ENCODE measurements around the gene RAB13. TPM values are rescaled to one million over a fixed set of nuclear protein-coding genes. Genes with fewer than 3 reads are reported as not detected.

The RAB13 gene
- total RNA-seq, 2 experiments from 2014 or later: 0.28 to 0.30 TPM

GRCh38 chr1:153963030-153963849, 22.9 kb downstream of the RAB13 start, which contains the start of gene SLC39A1:
TSS of gene SLC39A1 (minus strand) at chr1:153963537. CDS start at chr1:153962715, 822 bp downstream.
- peak within 1 kb of the TSS; percentile 89 for H3K4me3 ChIP-seq (ENCODE audit: low read length)
- POLR2A ChIA-PET: interaction anchor here (0.9 to 3.7 kb wide), 11 partner anchors 8 to 418 kb away, joined by 3 to 52 read pairs (median 7); partner anchors contain the start of genes CHTOP, DENND4B, GATAD2B and JTB
- TF ChIP-seq CTCF (IDR thresholded peaks at IDR 0.05): no peak
- no peaks in the 10 kb centered on the region for H3K36me3 ChIP-seq (ENCODE audit: insufficient read depth, low read length)
- no peaks in the 10 kb centered on the region for H3K9me3 ChIP-seq (ENCODE audit: control insufficient read depth in 1 of 2, insufficient read depth in 1 of 2, low read length in 2 of 2)
- peak within 1 kb of the TSS; percentile 85 to 93 for H3K27ac ChIP-seq (ENCODE audit: low read depth in 1 of 2, low read length in 2 of 2)
- Mint-ChIP-seq H3K36me3 (ENCODE audit: low read depth) (peaks cover 31% of the 10 kb centered on the region), H3K4me1 (ENCODE audit: low read depth) (peaks cover 67% of the 10 kb centered on the region), H3K27me3 (no peaks in the 10 kb centered on the region), H3K9me3 (no peaks in the 10 kb centered on the region), H3K4me3 (peak within 1 kb of the TSS; percentile 94), H3K27ac (peak within 1 kb of the TSS; percentile 92)
- DNase-seq: peak; percentile 83 to 98 (median 93)
- CTCF ChIA-PET: interaction anchor here (0.6 to 2.6 kb wide), 4 partner anchors 14 to 256 kb away, joined by 3 to 10 read pairs (median 6); partner anchors contain the start of genes DENND4B and JTB
- H3K4me1 ChIP-seq (ENCODE audit: insufficient read depth, low read length): peaks cover 64% of the 10 kb centered on the region
- H3K27me3 ChIP-seq (ENCODE audit: control insufficient read depth in 1 of 2, insufficient read depth in 2 of 2, low read length in 2 of 2): no peaks in the 10 kb centered on the region
- peak; percentile 47 for ATAC-seq (ENCODE audit: poor library complexity)
- intact Hi-C loops (cut with DNase I, micrococcal nuclease): loop anchor here in 1 of 2 experiments (1.0 kb wide), 1 partner anchor 27 kb away; the partner anchor contains the start of gene RPS27

- intact Hi-C loops (cut with DNase I, micrococcal nuclease): loop anchor here in 1 of 2 experiments (1.0 kb wide), 1 partner anchor 28 kb away; the partner anchor contains the start of gene RPS27
- peak overlapping the region; percentile 85 to 93 for H3K27ac ChIP-seq (ENCODE audit: low read depth in 1 of 2, low read length in 2 of 2)
- H3K4me1 ChIP-seq (ENCODE audit: insufficient read depth, low read length): peaks cover 61% of the 10 kb centered on the region
- Mint-ChIP-seq H3K4me1 (ENCODE audit: low read depth) (peaks cover 62% of the 10 kb centered on the region), H3K27me3 (no peaks in the 10 kb centered on the region), H3K36me3 (ENCODE audit: low read depth) (peaks cover 34% of the 10 kb centered on the region), H3K4me3 (peak overlapping the region; percentile 94), H3K9me3 (no peaks in the 10 kb centered on the region), H3K27ac (peak overlapping the region; percentile 92)
- POLR2A ChIA-PET: interaction anchor here (0.9 to 3.7 kb wide), 11 partner anchors 8 to 417 kb away, joined by 3 to 52 read pairs (median 7); partner anchors contain the start of genes CHTOP, DENND4B, GATAD2B and JTB
- H3K36me3 ChIP-seq (ENCODE audit: insufficient read depth, low read length): no peaks in the 10 kb centered on the region
- peak overlapping the region; percentile 89 for H3K4me3 ChIP-seq (ENCODE audit: low read length)
- CTCF ChIA-PET: interaction anchor here (1.8 to 2.6 kb wide), 2 partner anchors 15 to 17 kb away, joined by 10 read pairs; partner anchors contain the start of genes DENND4B and JTB
- H3K27me3 ChIP-seq (ENCODE audit: control insufficient read depth in 1 of 2, insufficient read depth in 2 of 2, low read length in 2 of 2): no peaks in the 10 kb centered on the region
- H3K9me3 ChIP-seq (ENCODE audit: control insufficient read depth in 1 of 2, insufficient read depth in 1 of 2, low read length in 2 of 2): no peaks in the 10 kb centered on the region
- DNase-seq (peak in 3 of 14 experiments; percentile 23 to 62 (median 58)), ATAC-seq (ENCODE audit: poor library complexity) (no peak)
- TF ChIP-seq CTCF (IDR thresholded peaks at IDR 0.05): no peak
Measured at GRCh38 chr1:153962088-153963029, 23.8 kb downstream of the RAB13 start.

- no peaks in the 10 kb centered on the region for H3K27me3 Mint-ChIP-seq
- ChIA-PET POLR2A (interaction anchor here (3.7 kb wide), 1 partner anchor 15 kb away, joined by 52 read pairs; the partner anchor contains the start of gene JTB), CTCF (interaction anchor here (2.6 kb wide), 1 partner anchor 16 kb away, joined by 10 read pairs; the partner anchor contains the start of gene JTB)
Measured at GRCh38 chr1:153961421-153961820, 24.7 kb downstream of the RAB13 start.

More at GRCh38 chr1:153961421-153961820, 24.7 kb downstream of the RAB13 start:
- DNase-seq (no peak), ATAC-seq (ENCODE audit: poor library complexity) (no peak)
- H3K27ac ChIP-seq (ENCODE audit: low read depth in 1 of 2, low read length in 2 of 2): no peak overlapping the region
- TF ChIP-seq CTCF (IDR thresholded peaks at IDR 0.05): no peak
- H3K27me3 ChIP-seq (ENCODE audit: control insufficient read depth in 1 of 2, insufficient read depth in 2 of 2, low read length in 2 of 2): no peaks in the 10 kb centered on the region
- intact Hi-C loops (cut with DNase I, micrococcal nuclease): no loop called here
- peaks cover 67% of the 10 kb centered on the region for H3K4me1 ChIP-seq (ENCODE audit: insufficient read depth, low read length)
- no peak overlapping the region for H3K4me3 ChIP-seq (ENCODE audit: low read length)
- no peaks in the 10 kb centered on the region for H3K36me3 ChIP-seq (ENCODE audit: insufficient read depth, low read length)
- no peaks in the 10 kb centered on the region for H3K9me3 ChIP-seq (ENCODE audit: control insufficient read depth in 1 of 2, insufficient read depth in 1 of 2, low read length in 2 of 2)
- peaks cover 36% of the 10 kb centered on the region for H3K36me3 Mint-ChIP-seq (ENCODE audit: low read depth)
- H3K4me3 Mint-ChIP-seq: peak overlapping the region; percentile 94
- peaks cover 63% of the 10 kb centered on the region for H3K4me1 Mint-ChIP-seq (ENCODE audit: low read depth)
- H3K9me3 Mint-ChIP-seq: no peaks in the 10 kb centered on the region
- peak overlapping the region; percentile 92 for H3K27ac Mint-ChIP-seq

All from CD4-positive, alpha-beta T cell (primary cell).